CD4-positive, alpha-beta T cell treated with Interleukin-10 for 1 hour (primary cell): Measurements from ENCODE around the gene MYBL2.
"Not testable (repeated sequence)": the region's sequence is repeated elsewhere in the genome, so short reads cannot be mapped to it uniquely, and the experiment has no call there.

Source experiments
- DNase-seq: peaks from one replicate; pipeline ENCODE4 v3.0.0-alpha.2; 2020

MYBL2 gene

GRCh38 chr20:43666376-43667328 lies at the start of gene MYBL2:
Gene MYBL2, plus strand, starts transcription at chr20:43667114. Its CDS starts 170 bp downstream, at chr20:43667284.
- peak; percentile 75 for DNase-seq

GRCh38 chr20:43631598-43631997 lies 35.3 kb upstream of the MYBL2 start:
- DNase-seq, result no peak

GRCh38 chr20:43636429-43636828 lies 30.5 kb upstream of the MYBL2 start:
- DNase-seq, result no peak

DNA sequence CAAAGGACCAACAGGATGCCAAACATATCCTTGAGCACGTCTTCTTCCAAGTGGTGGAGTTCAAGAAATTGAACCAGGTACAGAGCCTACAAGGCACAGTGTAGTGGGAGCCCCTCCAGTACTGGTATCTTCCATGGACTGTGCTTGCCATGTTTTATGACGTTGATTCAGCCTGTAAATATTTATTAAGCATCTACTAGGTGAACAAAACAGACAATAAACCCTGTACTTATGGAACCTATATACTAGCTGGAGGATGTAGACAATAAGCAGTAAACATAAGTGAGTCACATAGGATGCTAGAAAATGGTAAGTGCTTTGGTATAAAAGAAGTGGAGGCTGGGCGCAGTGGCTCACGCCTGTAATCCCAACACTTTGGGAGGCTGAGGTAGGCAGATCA lies 24.4 kb upstream of the MYBL2 start:
- DNase-seq, result no peak

GRCh38 chr20:43650997-43651525 lies 15.9 kb upstream of the MYBL2 start:
- no peak for DNase-seq

GRCh38 chr20:43651650-43652184 lies 15.2 kb upstream of the MYBL2 start:
- DNase-seq, result not testable (repeated sequence)

DNA sequence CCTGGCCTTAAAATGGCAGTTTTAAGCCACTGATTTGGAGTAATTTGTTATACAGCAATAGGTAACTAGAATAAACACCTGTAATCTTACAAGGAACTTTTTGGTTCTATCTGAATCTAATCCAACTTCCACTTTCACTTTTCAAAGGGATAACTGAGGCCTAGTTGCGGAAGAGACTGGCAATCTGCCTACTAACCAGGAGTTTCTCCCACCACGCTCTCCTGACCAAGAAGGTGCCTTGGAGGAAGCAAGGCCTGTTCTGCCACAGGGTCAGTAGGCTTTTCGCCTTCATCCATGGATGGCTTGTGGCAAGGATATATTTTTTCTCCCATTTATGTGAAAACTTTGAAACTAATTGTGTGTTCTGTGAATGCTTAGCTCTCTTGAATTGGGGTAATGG lies 12.9 kb upstream of the MYBL2 start:
- no peak for DNase-seq

- not testable (repeated sequence) for DNase-seq
These were observed 11.7 kb upstream of the MYBL2 start for GRCh38 chr20:43655176-43655575.

- no peak for DNase-seq
These were observed 11.0 kb upstream of the MYBL2 start for GRCh38 chr20:43655937-43656336.

DNA sequence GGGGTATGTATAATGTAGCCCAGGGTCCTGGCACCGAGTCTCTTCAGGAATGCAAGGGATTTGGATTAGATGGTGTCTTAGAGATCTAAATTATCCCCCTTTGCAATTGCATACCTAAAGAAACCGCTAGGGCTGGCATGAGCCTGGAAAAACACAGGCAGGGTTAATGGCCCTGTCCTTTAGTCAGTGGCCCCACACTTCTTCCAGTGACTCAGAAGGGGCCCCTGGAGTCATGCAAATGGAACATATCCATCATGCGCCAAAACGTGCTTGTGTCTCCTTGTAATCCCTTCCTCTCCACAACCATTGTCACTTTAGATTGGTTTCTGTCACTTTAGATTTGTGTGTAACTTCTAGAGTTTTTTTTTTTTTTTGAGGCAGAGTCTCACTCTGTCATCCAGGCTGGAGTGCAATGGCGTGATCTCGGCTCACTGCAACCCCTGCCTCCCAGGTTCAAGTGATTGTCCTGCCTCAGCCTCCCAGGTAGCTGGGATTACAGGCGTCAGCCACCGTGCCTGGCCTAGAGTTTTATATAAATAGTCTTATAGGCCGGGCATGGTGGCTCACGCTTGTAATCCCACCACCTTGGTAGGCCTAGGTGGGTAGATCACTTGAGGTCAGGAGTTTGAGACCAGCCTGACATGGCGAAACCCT lies 8.7 kb upstream of the MYBL2 start:
- DNase-seq, result no peak

DNA sequence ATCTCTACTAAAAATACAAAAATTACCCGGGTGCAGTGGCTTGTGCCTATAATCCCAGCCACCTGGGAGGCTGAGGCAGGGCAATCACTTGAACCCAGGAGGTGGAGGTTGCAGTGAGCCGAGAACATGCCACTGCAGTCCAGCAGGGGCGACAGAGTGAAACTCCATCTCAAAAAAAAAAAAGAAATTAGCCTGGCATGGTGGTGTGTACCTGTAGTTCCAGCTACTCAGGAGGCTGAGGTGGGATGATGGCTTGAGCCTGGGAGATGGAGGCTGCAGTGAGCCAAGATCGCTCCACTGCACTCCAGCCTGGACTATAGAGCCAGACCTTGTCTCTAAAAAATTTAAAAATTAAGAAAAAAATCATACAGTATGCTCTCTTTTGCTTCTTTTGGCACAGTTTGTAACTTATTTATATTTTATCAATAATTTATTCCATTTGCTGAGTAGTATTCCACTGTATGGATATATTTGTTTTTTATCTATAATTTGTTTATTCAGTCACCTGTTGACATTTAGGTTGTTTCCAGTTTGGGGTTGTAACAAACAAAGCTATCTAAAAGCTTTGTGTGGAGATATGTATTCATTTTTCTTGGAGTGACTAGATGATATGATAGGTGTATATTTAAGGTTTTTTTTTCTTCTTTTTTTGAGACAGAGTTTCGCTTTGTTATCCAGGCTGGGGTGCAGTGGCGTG lies 8.0 kb upstream of the MYBL2 start:
- no peak for DNase-seq

- no peak for DNase-seq
These were observed 3.8 kb upstream of the MYBL2 start for GRCh38 chr20:43662943-43663655.

- DNase-seq, result no peak
These were observed 1.3 kb upstream of the MYBL2 start for GRCh38 chr20:43665466-43666176.

DNA sequence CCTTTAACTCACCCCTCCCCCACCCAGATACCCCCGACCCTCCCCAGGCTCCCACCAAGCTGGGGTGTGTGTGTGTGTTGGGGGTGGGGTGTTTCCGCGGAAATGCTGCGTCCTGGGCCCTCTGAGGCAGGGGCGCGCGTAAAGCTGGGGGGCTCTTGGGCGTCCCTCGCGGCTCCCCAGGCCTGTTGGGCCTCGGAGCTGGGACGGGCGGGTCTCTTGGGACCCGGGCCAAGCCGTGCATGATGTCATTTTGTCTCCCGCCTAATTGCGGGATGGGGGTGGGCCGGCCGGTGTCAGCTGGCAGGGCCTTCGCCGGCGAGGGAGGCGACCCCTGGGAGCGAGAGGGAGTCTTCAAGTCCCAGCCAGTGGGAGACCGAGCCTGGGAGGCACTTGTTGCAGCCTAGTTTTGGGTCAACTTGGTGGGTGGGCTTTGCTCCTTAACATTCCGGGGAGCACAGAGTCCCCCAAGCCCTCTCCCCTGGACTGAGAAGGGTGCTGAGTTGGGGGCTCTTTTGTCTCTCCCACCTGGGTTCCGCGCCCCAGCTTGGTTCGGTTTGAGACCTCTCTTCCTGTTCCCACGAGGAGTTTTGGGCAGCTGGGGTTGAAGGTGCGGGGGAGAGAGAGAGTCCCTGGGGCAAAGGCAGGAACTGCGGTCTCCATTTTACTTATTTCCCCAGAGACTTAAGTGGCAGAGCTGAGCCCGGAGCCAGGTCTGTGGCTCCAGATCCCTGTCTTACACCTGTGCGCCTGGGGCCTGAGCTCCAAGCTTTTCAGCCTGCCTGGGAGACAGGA lies 623 bp downstream of the MYBL2 start:
- no peak for DNase-seq

DNA sequence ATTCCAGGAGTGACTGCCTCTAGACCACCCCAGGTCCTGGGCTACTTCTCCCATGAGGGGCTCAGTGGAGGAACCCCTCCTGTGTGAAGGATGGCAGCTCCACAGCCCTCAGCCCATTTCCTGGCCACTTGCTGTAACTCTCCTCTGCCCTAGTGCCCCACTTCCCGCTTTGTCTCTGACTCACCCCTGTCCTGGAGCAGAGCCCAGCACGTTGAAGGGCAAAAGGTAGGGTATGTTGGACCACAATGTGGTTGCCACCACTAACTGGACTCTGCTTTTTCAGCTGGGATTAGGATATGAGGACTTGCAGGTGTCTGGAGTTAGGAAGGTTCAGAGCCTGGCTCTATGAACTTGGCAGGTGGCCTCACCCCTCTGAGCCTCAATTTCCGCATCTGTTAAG lies 2.4 kb downstream of the MYBL2 start:
- DNase-seq, result no peak

GRCh38 chr20:43670423-43670822 lies 3.5 kb downstream of the MYBL2 start:
- no peak for DNase-seq

- DNase-seq, result no peak
These were observed 9.5 kb downstream of the MYBL2 start for GRCh38 chr20:43676368-43676767.

DNA sequence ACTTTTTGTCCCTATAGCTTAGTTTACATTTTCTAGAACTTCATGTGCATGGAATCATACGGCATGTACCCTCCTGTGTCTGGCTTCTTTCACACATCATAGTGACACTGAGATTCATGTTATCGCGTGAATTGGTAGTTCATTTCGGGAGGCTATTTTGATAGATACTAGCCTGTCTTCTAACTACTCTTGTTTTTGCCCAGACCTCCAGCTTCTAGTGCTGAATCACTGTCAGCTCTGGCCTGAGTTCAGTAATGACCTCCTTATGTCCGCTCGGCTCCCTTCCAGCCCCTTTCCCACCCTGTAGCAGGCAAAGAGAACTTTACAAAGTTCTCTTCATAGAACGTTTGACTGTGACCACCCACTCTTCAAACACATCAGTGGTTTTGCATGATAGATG lies 14.1 kb downstream of the MYBL2 start:
- no peak for DNase-seq

GRCh38 chr20:43681468-43681942 lies 14.6 kb downstream of the MYBL2 start:
- DNase-seq, result no peak

GRCh38 chr20:43681991-43682410 lies 15.1 kb downstream of the MYBL2 start:
- peak; percentile 16 for DNase-seq

DNA sequence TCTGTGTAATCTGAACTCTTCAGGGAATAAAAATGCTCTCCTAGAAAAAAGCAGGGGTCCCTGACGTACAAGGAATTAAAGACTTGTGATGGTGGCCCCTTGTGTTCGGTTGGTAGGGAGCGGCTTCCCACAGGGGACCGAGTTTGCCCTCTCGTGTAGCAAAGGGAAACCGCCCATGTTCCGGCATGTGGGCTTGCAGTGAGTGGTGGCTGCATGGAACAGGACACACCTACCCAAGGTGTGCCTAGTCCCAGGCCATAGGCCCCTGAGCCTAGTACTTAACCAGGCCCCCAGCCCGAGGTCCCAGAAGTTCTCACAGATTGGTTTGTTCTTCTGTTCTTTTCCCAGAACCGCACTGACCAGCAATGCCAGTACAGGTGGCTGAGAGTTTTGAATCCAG lies 15.5 kb downstream of the MYBL2 start:
- DNase-seq, result no peak
